ENCODE data around the gene PLCD1.
"Not testable (repeated sequence)": the region's sequence is repeated elsewhere in the genome, so short reads cannot be mapped to it uniquely, and the experiment has no call there.

Gene PLCD1

DNA sequence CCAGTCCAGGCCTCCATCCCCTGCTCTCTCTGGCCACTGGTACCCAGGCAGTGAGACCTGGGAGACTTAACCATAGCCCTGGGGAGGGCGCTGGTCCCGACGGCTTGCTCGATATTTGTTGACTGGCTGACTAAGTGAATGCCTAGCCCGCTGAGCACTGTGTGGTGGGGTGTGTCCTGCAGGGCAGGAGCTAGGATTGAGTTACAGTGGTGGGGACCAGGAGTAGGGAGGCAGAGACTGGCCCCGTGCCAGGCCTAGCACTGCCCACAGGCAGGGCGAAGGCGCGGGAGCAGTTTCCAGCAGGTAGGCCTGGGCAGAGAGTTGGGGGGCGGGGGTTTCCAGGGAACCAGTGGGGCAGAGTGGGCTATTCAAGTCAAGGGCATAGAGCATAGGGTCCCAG, 38.9 kb downstream of the PLCD1 start, which contains the start of gene VILL:
TSS of gene VILL (plus strand) at position 260 of the 400 bp plus-strand sequence. CDS start 2,887 bp downstream, outside the sequence.
- TF ChIP-seq ZFX (IDR thresholded peaks at IDR 0.05) = no peak
- TF ChIP-seq, protein P1, sequence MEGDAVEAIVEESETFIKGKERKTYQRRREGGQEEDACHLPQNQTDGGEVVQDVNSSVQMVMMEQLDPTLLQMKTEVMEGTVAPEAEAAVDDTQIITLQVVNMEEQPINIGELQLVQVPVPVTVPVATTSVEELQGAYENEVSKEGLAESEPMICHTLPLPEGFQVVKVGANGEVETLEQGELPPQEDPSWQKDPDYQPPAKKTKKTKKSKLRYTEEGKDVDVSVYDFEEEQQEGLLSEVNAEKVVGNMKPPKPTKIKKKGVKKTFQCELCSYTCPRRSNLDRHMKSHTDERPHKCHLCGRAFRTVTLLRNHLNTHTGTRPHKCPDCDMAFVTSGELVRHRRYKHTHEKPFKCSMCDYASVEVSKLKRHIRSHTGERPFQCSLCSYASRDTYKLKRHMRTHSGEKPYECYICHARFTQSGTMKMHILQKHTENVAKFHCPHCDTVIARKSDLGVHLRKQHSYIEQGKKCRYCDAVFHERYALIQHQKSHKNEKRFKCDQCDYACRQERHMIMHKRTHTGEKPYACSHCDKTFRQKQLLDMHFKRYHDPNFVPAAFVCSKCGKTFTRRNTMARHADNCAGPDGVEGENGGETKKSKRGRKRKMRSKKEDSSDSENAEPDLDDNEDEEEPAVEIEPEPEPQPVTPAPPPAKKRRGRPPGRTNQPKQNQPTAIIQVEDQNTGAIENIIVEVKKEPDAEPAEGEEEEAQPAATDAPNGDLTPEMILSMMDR (conservative IDR thresholded peaks at IDR 0.05) = no peak
- H3K27ac ChIP-seq = no peak within 1 kb of the TSS

DNA sequence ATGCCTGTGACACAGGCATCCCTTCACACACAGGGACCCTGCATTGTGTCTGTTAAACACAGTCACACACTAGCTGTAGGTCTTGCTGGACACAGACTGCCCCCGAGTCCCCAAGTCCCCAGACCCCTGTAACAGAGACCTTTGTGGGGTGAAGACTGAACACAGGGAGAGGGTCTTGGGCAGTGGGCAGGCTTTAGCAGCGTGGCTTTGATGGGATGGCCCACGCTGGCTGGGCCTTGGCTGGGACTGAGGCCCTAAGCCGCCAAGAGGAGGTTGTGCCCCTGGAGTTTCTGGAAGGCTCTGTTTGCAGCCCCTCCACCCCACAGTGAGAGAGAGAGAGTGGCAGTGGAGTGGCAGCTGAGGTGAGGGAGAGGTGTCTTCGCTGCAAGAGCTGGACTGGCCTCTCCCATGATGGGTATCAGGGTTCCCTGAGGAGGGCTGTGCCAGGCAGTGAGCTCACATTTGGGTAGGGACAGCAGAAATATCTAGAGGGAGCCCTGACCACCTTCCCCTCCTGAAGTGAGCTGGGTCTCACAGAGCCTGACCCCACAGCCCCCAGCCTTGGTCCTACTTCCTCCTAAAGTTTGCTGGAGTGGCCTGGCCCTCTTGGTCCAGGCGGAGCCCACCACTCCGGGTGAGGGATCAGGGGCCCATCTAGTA, 39.5 kb downstream of the PLCD1 start:
- TF ChIP-seq ZFX (IDR thresholded peaks at IDR 0.05) = no peak
- TF ChIP-seq, protein P1 (conservative IDR thresholded peaks at IDR 0.05) = no peak
- H3K27ac ChIP-seq = no peak overlapping the region

DNA sequence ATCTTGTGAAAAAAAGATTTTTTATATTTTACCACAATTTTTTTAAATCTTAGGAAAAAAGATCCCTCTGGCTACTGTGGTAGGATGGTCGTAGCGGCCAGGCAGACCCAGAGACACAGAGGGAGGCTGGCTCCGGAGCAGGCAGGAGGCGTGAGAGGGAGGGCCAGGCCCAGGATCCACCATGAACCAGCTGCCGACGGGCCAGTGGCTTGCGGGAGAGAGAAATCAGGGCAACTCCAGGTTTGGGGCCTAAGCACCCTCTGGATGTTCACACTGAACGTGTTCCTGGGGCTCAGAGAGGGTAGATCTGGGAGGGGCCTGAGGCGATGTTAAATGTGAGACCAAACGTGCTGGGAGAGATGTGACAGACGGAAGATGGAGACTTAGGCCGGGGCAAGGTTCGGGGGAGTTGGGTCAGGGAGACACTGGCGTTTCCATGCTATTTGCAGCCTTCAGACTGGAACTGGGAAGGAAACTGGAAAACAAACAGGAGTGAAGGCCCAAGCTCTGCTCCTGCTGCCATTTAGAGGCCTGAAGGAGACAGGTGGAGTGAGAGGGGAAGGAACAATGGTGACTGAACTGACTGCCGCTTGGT, 40.4 kb downstream of the PLCD1 start:
- H3K27ac ChIP-seq = no peak overlapping the region
- no peak for TF ChIP-seq ZFX (IDR thresholded peaks at IDR 0.05)
- TF ChIP-seq, protein P1 (conservative IDR thresholded peaks at IDR 0.05) = no peak

GRCh38 chr3:37988376-37988775, 41.1 kb downstream of the PLCD1 start:
- H3K27ac ChIP-seq = not testable (repeated sequence)

DNA sequence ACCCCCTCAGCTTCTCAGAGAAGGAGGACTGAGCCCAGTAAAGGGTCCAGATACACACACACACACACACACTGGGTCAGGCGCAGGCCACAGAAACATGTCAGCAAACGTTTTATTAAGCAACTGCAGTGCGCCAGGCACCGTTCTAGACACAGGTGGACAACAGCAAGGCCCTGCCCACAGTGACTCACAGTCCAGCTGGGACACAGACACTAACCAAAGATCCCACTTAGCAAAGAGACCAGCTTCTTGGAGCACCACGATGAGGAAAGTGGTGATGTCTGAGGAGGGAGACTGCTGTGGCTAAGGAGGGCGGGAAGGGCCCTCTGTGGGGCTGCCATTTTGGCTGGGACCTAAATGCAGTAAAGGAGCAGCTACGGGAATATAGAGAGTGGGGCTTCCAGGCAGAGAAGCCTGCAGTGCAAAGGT, 41.7 kb downstream of the PLCD1 start:
- no peak for TF ChIP-seq ZFX (IDR thresholded peaks at IDR 0.05)
- TF ChIP-seq, protein P1 (conservative IDR thresholded peaks at IDR 0.05) = no peak
- peak overlapping the region; percentile 84 for H3K27ac ChIP-seq

- H3K27ac ChIP-seq = peak overlapping the region; percentile 84
- TF ChIP-seq, protein P1 (conservative IDR thresholded peaks at IDR 0.05) = no peak
- TF ChIP-seq ZFX (IDR thresholded peaks at IDR 0.05) = no peak
These were observed 42.1 kb downstream of the PLCD1 start for GRCh38 chr3:37987315-37987697.

DNA sequence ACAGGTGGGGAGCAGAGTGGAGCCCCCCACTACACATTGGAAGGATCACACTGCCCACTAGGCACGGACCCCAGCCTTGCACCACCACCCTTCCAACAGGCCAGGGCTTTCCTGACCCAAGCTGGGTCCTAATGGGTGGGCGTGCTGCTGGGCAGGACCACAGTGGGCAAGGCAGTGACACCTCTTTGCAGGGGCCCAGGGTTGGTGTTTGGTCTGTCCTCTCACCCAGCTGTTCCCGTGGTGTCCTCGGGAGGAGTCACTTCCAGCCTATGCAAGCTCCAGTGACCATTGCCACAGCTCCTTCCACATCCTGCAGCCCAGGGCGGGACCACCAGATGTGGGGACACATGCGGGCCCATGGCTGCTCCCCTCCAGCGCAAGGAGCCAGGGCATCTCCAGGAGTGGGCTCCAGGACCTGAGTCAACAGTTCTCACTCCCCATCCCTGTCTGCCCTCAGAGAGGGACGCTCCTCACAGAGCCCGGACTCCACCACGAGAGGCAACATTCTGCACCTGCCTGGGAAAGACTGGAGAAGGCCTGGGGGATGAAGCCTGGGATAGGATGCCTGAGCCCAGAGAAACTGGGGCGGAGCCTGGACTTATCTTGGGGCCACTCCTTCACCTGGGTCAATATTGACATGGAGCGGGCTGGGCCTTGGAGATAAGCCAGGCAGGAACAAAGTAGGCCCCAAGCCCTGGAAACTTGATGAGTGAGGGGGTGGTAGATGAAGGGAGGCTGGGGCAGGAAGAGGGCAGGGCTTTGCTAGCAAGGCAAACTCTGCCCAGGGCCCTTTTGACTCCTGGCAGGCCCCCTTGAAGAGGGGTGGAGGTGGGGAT, 42.7 kb downstream of the PLCD1 start:
- TF ChIP-seq ZFX (IDR thresholded peaks at IDR 0.05) = no peak
- H3K27ac ChIP-seq = peak overlapping the region; percentile 84

- H3K27ac ChIP-seq = peak overlapping the region; percentile 84
- no peak for TF ChIP-seq ZFX (IDR thresholded peaks at IDR 0.05)
- TF ChIP-seq, protein P1 (conservative IDR thresholded peaks at IDR 0.05) = no peak
These were observed 43.7 kb downstream of the PLCD1 start for GRCh38 chr3:37985637-37986320.
